ENCODE results near the gene COQ6. TPM values are rescaled to one million over a fixed set of nuclear protein-coding genes. Genes with fewer than 3 reads are reported as not detected.

COQ6 gene
- polyA plus RNA-seq, 1 donor from 2014 or later: 82.3 TPM

DNA sequence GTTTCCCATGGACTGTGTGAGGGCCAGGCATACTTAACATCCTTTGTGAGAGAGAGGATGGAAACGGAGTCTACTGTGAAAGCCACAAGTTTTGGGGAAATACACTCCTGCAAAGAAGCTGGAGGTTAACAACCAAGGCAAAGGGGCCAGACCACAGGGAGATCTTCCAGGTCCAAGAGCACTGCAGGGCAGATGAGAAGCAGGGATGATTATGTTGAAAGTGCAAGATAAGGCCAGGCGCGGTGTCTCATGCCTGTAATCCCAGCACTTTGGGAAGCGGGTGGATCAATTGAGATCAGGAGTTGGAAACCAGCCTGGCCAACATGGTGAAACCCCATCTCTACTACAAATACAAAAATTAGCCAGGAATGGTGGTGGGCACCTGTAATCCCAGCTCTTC lies 15.1 kb downstream of the COQ6 start:
- Histone ChIP-seq H2AFZ (ENCODE audit: low read depth, low read length) (no peak overlapping the region), H3F3A (ENCODE audit: insufficient read depth, low read length, poor library complexity, severe bottlenecking) (no peaks in the 10 kb centered on the region), H3K4me3 (ENCODE audit: low read length) (no peak overlapping the region), H3K27me3 (ENCODE audit: insufficient read depth, low read depth, low read length) (no peaks in the 10 kb centered on the region), H3K9ac (ENCODE audit: low read length) (no peak overlapping the region), H3K36me3 (ENCODE audit: insufficient read depth, low read length) (no peaks in the 10 kb centered on the region), H3K79me2 (replicated peaks; ENCODE audit: insufficient read depth, low read length) (no peaks in the 10 kb centered on the region), H3K9me2 (ENCODE audit: insufficient read depth, low read length) (no peaks in the 10 kb centered on the region), H3K9me3 (ENCODE audit: low read length) (no peaks in the 10 kb centered on the region), H3K4me2 (ENCODE audit: low read length) (no peak overlapping the region), H3K27ac (ENCODE audit: low read length) (no peak overlapping the region), H4K20me1 (ENCODE audit: insufficient read depth) (no peaks in the 10 kb centered on the region)
- TF ChIP-seq EP300 (conservative IDR thresholded peaks at IDR 0.05; ENCODE audit: poor library complexity, severe bottlenecking) (no peak), SMC3 (conservative IDR thresholded peaks at IDR 0.05; ENCODE audit: poor library complexity) (no peak)
- TF ChIP-seq, protein P1, sequence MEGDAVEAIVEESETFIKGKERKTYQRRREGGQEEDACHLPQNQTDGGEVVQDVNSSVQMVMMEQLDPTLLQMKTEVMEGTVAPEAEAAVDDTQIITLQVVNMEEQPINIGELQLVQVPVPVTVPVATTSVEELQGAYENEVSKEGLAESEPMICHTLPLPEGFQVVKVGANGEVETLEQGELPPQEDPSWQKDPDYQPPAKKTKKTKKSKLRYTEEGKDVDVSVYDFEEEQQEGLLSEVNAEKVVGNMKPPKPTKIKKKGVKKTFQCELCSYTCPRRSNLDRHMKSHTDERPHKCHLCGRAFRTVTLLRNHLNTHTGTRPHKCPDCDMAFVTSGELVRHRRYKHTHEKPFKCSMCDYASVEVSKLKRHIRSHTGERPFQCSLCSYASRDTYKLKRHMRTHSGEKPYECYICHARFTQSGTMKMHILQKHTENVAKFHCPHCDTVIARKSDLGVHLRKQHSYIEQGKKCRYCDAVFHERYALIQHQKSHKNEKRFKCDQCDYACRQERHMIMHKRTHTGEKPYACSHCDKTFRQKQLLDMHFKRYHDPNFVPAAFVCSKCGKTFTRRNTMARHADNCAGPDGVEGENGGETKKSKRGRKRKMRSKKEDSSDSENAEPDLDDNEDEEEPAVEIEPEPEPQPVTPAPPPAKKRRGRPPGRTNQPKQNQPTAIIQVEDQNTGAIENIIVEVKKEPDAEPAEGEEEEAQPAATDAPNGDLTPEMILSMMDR (IDR thresholded peaks at IDR 0.05; ENCODE audit: poor library complexity, severe bottlenecking): no peak

DNA sequence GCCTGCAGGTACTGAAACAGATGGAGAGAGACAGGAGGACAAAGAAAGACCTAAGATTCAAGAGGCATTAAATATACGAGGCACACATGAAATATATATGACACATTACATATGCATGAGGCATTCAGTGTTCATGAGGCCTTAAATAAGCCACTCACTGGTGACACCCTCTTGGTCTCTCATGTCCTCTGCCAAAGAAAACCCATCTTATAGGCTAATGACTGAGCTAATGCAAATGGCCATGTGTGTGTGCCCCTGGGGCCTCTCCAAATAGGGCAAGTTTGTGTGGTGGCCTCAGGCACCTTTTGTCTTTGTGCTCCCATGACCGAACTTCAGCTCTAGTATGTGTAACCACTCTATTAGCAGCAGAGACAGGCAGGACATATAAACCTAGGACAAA lies 18.8 kb downstream of the COQ6 start:
- Histone ChIP-seq H3K9me3 (ENCODE audit: low read length) (no peaks in the 10 kb centered on the region), H3K36me3 (ENCODE audit: insufficient read depth, low read length) (no peaks in the 10 kb centered on the region), H3K9ac (ENCODE audit: low read length) (no peak overlapping the region), H4K20me1 (ENCODE audit: insufficient read depth) (no peaks in the 10 kb centered on the region), H2AFZ (ENCODE audit: low read depth, low read length) (no peak overlapping the region), H3K4me2 (ENCODE audit: low read length) (no peak overlapping the region), H3K4me3 (ENCODE audit: low read length) (no peak overlapping the region), H3F3A (ENCODE audit: insufficient read depth, low read length, poor library complexity, severe bottlenecking) (no peaks in the 10 kb centered on the region), H3K27ac (ENCODE audit: low read length) (no peak overlapping the region), H3K27me3 (ENCODE audit: insufficient read depth, low read depth, low read length) (no peaks in the 10 kb centered on the region), H3K79me2 (replicated peaks; ENCODE audit: insufficient read depth, low read length) (no peaks in the 10 kb centered on the region), H3K9me2 (ENCODE audit: insufficient read depth, low read length) (no peaks in the 10 kb centered on the region)
- TF ChIP-seq RAD21 (conservative IDR thresholded peaks at IDR 0.05): no peak
- TF ChIP-seq, protein P1 (IDR thresholded peaks at IDR 0.05; ENCODE audit: poor library complexity, severe bottlenecking): no peak
- no peak for TF ChIP-seq MXI1 (conservative IDR thresholded peaks at IDR 0.05; ENCODE audit: poor library complexity, severe bottlenecking)
- TF ChIP-seq EZH2 (IDR thresholded peaks at IDR 0.05; ENCODE audit: borderline replicate concordance, insufficient read depth, low read length, poor library complexity, severe bottlenecking): no peak
- TF ChIP-seq POLR2AphosphoS5 (IDR thresholded peaks at IDR 0.05): no peak
- no peak for TF ChIP-seq TAF1 (IDR thresholded peaks at IDR 0.05; ENCODE audit: low read depth)
- no peak for TF ChIP-seq EP300 (conservative IDR thresholded peaks at IDR 0.05; ENCODE audit: poor library complexity, severe bottlenecking)
- no peak for TF ChIP-seq REST (IDR thresholded peaks at IDR 0.05; ENCODE audit: borderline replicate concordance)
- no peak for TF ChIP-seq SMC3 (conservative IDR thresholded peaks at IDR 0.05; ENCODE audit: poor library complexity)

Measured in neural cell (in vitro differentiated cells).